ENCODE measurements around the gene RIT2. TPM values are rescaled to one million over a fixed set of nuclear protein-coding genes. Genes with fewer than 3 reads are reported as not detected.

Gene RIT2
- total and polyA plus RNA-seq, 8 donors: not detected

DNA sequence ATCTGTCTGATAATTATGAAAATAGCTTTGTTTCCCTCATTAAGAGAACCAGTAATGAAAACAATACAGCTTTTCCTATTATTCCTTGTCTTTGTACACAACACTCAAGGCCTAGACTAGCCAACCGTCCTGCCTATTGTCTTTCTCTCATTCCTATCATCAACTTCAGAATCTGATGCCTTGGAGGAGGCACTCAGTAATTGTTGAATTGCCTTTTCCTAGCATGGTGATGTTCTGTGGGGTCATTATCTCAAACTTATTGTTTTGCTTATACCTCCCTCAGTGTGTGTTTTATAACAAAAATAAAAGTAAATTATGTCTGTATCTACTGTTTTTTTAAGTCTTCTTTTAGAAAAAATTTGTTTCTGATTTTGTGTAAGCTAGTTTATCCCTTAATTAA, 208.7 kb downstream of the RIT2 start:
- no peak overlapping the region for H3K4me3 ChIP-seq
- no peak for DNase-seq
- no peaks in the 10 kb centered on the region for H3K4me1 ChIP-seq
- WGBS, 5 donors: 79 to 95% (median 85%) methylated on average over 1 of the region's 1 CpG
- intact Hi-C loops (cut with DNase I; ENCODE audit: low total_unique reads): no loop called here
- TF ChIP-seq POLR2A (IDR thresholded peaks at IDR 0.05) (no peak), EP300 (IDR thresholded peaks at IDR 0.05) (no peak), POLR2AphosphoS5 (IDR thresholded peaks at IDR 0.05) (no peak)
- TF ChIP-seq, protein P1, sequence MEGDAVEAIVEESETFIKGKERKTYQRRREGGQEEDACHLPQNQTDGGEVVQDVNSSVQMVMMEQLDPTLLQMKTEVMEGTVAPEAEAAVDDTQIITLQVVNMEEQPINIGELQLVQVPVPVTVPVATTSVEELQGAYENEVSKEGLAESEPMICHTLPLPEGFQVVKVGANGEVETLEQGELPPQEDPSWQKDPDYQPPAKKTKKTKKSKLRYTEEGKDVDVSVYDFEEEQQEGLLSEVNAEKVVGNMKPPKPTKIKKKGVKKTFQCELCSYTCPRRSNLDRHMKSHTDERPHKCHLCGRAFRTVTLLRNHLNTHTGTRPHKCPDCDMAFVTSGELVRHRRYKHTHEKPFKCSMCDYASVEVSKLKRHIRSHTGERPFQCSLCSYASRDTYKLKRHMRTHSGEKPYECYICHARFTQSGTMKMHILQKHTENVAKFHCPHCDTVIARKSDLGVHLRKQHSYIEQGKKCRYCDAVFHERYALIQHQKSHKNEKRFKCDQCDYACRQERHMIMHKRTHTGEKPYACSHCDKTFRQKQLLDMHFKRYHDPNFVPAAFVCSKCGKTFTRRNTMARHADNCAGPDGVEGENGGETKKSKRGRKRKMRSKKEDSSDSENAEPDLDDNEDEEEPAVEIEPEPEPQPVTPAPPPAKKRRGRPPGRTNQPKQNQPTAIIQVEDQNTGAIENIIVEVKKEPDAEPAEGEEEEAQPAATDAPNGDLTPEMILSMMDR (IDR thresholded peaks at IDR 0.05): no peak
- H3K9me3 ChIP-seq: no peaks in the 10 kb centered on the region
- no peaks in the 10 kb centered on the region for H3K27me3 ChIP-seq
- H3K36me3 ChIP-seq: no peaks in the 10 kb centered on the region
- no peak overlapping the region for H3K27ac ChIP-seq

DNA sequence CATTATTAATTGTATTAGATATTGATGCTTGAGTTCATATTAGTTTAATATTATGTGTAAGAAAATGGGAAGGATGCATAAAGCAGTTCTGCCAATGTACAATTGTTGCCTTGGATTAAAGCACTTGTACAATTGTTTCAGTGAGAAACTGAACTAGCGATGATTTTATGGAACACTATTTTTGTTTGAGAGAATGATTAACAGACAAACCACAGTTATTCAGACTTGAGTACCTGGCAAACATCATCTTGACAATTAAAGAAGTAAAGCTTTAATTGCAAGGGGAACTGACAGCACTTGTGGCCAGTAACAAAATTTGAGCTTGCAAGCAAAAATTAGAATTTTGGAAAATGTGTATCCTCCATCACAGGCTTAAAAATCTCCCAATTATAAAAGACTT, 214.3 kb downstream of the RIT2 start:
- Histone ChIP-seq H3K4me1 (no peaks in the 10 kb centered on the region), H3K4me3 (no peak overlapping the region), H3K36me3 (no peaks in the 10 kb centered on the region), H3K9me3 (no peaks in the 10 kb centered on the region), H3K27ac (no peak overlapping the region), H3K27me3 (no peaks in the 10 kb centered on the region)
- WGBS, 5 donors: 75 to 81% (median 78%) methylated on average over 1 of the region's 1 CpG
- no peak for DNase-seq
- intact Hi-C loops (cut with DNase I; ENCODE audit: low total_unique reads): no loop called here
- no peak for TF ChIP-seq EP300 (IDR thresholded peaks at IDR 0.05)
- TF ChIP-seq POLR2A (IDR thresholded peaks at IDR 0.05): no peak
- no peak for TF ChIP-seq POLR2AphosphoS5 (IDR thresholded peaks at IDR 0.05)
- TF ChIP-seq, protein P1 (IDR thresholded peaks at IDR 0.05): no peak

DNA sequence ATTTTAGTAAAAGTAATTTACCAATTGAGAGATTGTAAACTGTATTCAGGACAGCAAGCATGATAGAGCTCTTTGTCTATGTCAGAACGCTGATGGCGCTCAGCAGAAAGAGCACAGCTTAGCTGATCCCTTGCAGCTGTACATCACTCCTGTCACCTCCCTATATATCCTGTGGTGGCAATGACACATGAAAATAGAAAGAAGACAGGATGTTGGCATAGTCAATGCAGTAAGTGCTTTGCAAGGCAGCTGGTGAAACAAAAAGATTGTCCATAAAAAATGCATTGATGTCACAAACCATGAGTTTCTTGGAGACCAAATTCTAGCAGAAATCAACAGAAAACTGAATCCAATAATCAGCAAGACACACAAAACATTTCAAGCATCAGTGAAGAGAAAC, 221.5 kb downstream of the RIT2 start:
- TF ChIP-seq POLR2AphosphoS5 (IDR thresholded peaks at IDR 0.05) (no peak), EP300 (IDR thresholded peaks at IDR 0.05) (no peak), POLR2A (IDR thresholded peaks at IDR 0.05) (no peak)
- TF ChIP-seq, protein P1 (IDR thresholded peaks at IDR 0.05): no peak
- H3K36me3 ChIP-seq: no peaks in the 10 kb centered on the region
- no peak overlapping the region for H3K4me3 ChIP-seq
- H3K9me3 ChIP-seq: no peaks in the 10 kb centered on the region
- H3K27ac ChIP-seq: no peak overlapping the region
- WGBS, 5 donors: 83 to 95% (median 90%) methylated on average over 2 of the region's 2 CpGs
- no peaks in the 10 kb centered on the region for H3K27me3 ChIP-seq
- intact Hi-C loops (cut with DNase I; ENCODE audit: low total_unique reads): no loop called here
- DNase-seq: no peak
- H3K4me1 ChIP-seq: no peaks in the 10 kb centered on the region

DNA sequence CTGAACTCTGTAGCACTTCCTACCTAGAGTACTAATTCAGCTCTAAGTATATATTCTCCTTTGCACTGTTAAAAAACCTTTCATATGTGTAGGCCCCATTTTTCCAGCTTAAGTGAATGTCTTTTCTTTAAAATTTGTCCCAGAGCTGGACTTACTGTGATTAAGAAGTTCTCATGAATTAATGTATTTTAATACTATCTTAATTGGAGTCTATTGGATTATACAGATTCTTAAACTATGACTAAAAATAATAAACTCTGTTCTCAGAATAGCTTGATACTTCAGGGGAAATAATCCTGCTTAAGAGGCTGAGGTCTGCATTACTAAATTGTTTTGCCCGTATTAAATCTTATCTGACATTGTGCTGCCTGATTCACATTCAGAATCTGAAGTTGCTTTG, 223.3 kb downstream of the RIT2 start:
- no peaks in the 10 kb centered on the region for H3K9me3 ChIP-seq
- H3K27ac ChIP-seq: no peak overlapping the region
- intact Hi-C loops (cut with DNase I; ENCODE audit: low total_unique reads): no loop called here
- WGBS, 5 donors: 38 to 71% (median 55%) methylated on average over 1 of the region's 1 CpG
- no peaks in the 10 kb centered on the region for H3K36me3 ChIP-seq
- TF ChIP-seq, protein P1 (IDR thresholded peaks at IDR 0.05): no peak
- TF ChIP-seq EP300 (IDR thresholded peaks at IDR 0.05): no peak
- H3K27me3 ChIP-seq: no peaks in the 10 kb centered on the region
- no peak for DNase-seq
- no peaks in the 10 kb centered on the region for H3K4me1 ChIP-seq
- H3K4me3 ChIP-seq: no peak overlapping the region
